ENCODE results near the gene ZBTB11.
A peak's percentile ranks its signal among the peaks of the same experiment; 100 is the strongest.

DNA sequence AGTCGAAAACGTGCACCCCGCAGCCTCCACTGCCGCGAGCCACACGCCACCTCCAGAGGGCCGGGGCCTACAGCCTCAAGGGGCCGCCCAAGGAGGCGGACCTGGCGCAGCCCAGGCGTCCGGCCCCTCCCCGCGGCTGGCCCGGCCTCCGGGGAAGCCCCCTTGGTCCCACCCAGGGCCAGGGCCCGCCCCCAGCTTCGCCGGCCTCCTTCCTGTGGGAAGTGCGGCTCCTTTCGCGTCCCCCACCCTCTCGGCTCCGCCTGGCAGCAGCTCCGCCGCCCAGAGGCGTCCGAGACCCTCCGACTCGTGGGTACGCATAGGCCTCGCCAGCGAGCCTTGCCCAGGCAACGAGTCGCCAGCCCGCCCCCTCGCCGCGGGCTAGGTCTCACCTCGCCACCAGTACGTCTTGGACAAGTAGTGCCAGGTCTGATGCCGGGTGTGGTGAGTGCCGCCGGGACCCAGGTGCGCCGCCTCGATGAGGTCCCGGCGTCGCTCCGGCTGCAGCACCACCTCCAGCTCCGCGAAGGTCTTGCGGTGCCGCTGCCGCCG, 642 bp downstream of the ZBTB11 start:
- TF ChIP-seq POLR2AphosphoS5 (IDR thresholded peaks at IDR 0.05; ENCODE audit: low read depth, low read length) (peak; percentile 56; the same call in 1 of the 2 replicates), POLR2A (IDR thresholded peaks at IDR 0.05; ENCODE audit: low read depth, low read length) (peak; percentile 61; the same call in 1 of the 2 replicates)

Measured in GM12891 (cell line).